GM23248 (cell line): ENCODE results near the gene COL18A1.

ENCODE experiments used
- EZH2 ChIP-seq: fragments of 200-600 bp; sonication (generic); IDR thresholded peaks from 2 replicates; pipeline ENCODE4 v1.6.1; 2018; ENCODE audit warnings: antibody characterized with exemption, mild to moderate bottlenecking; ENCODE audit not compliant: insufficient read depth, poor library complexity, severe bottlenecking
- EZH2phosphoT487 ChIP-seq: fragments of 200-600 bp; sonication (generic); IDR thresholded peaks from 2 replicates; pipeline ENCODE4 v1.6.1; 2018; ENCODE audit warnings: antibody characterized with exemption, moderate library complexity, mild to moderate bottlenecking, low read depth; ENCODE audit not compliant: insufficient read depth

GRCh38 chr21:45384656-45385548, 20.1 kb upstream of the COL18A1 start:
- TF ChIP-seq EZH2phosphoT487 (no peak), EZH2 (no peak)
